Caco-2 (cell line): Measurements from ENCODE around the gene DSN1. TPM values are rescaled to one million over a fixed set of nuclear protein-coding genes. Genes with fewer than 3 reads are reported as not detected.
A peak's percentile ranks its signal among the peaks of the same experiment; 100 is the strongest.

ENCODE experiments used
- BruUV-seq: library from RNA; stranded (reverse); fragments of 400-500 nt; replicated peaks from 2 replicates; lab custom pipeline; 2021; lab: Mats Ljungman, UMichigan
- CTCF ChIA-PET: fragments of 300-600 bp; sonication (Branson Sonifier 250); formaldehyde crosslinking; loops from one replicate; lab custom pipeline; 2022; ENCODE audit warnings: antibody characterized with exemption; lab: Charles Lee
- POLR2A ChIA-PET: fragments of 300-600 bp; sonication (Branson Sonifier 250); formaldehyde crosslinking; loops from one replicate; lab custom pipeline; 2022; ENCODE audit warnings: antibody characterized with exemption; lab: Charles Lee
- DNase-seq, 2 experiments: peaks; one replicate each; pipeline versions ENCODE4 v3.0.0 to v3.0.0-alpha.2; 2020 to 2022
- H3K27me3 ChIP-seq: replicated peaks from 2 replicates; pipeline ENCODE4 v1.6.0; 2011; ENCODE audit warnings: low read length; ENCODE audit not compliant: control insufficient read depth, insufficient read depth
- H3K36me3 ChIP-seq: 2 replicates; pipeline ENCODE4 v1.5.1; 2011; ENCODE audit warnings: low read length; ENCODE audit not compliant: control insufficient read depth, insufficient read depth
- H3K4me1 ChIP-seq: fragments of 250-450 bp; sonication (Bioruptor Pico); 2 replicates; pipeline ENCODE4 v1.5.1; 2020; ENCODE audit warnings: mild to moderate bottlenecking
- H3K4me3 ChIP-seq: 2 replicates; pipeline ENCODE4 v1.5.1; 2011; ENCODE audit warnings: low read depth, mild to moderate bottlenecking, control low read depth, low read length
- H3K9me3 ChIP-seq: fragments of 250-450 bp; sonication (Bioruptor Pico); 2 replicates; pipeline ENCODE4 v1.5.1; 2020; ENCODE audit warnings: mild to moderate bottlenecking, moderate library complexity
- H3K27ac Mint-ChIP-seq: one replicate; pipeline ENCODE4 v1.8.0; 2022; ENCODE audit warnings: mixed read lengths; ENCODE audit not compliant: unreplicated experiment
- H3K27me3 Mint-ChIP-seq: one replicate; pipeline ENCODE4 v1.8.0; 2022; ENCODE audit warnings: mixed read lengths; ENCODE audit not compliant: insufficient read depth, unreplicated experiment
- H3K36me3 Mint-ChIP-seq: one replicate; pipeline ENCODE4 v1.8.0; 2022; ENCODE audit warnings: mild to moderate bottlenecking, mixed read lengths; ENCODE audit not compliant: insufficient read depth, unreplicated experiment
- H3K4me1 Mint-ChIP-seq: one replicate; pipeline ENCODE4 v1.8.0; 2022; ENCODE audit warnings: low read depth, mixed read lengths; ENCODE audit not compliant: unreplicated experiment
- H3K4me3 Mint-ChIP-seq: one replicate; pipeline ENCODE4 v1.8.0; 2022; ENCODE audit warnings: mild to moderate bottlenecking, moderate library complexity, mixed read lengths; ENCODE audit not compliant: unreplicated experiment
- H3K9me3 Mint-ChIP-seq: one replicate; pipeline ENCODE4 v1.8.0; 2022; ENCODE audit warnings: mixed read lengths; ENCODE audit not compliant: unreplicated experiment
- intact Hi-C: fragments of 100-400 bp; cut with micrococcal nuclease; formaldehyde crosslinking; loops from one replicate; pipeline ENCODE4 v1.10.0; 2022; ENCODE audit not compliant: unreplicated experiment
- total RNA-seq: library from RNA; stranded (reverse); gene quantifications from 2 replicates; pipeline ENCODE4 v1.2.3, GENCODE V29; 2022
- TF ChIP-seq, protein P1 (sequence below), 2 experiments: fragments of 200-600 bp in 1 of 2; IDR thresholded peaks; 1 replicate in 1 of 2; 2 replicates in 1 of 2; pipeline versions ENCODE4 v1.5.1 to v1.8.0; 2011 to 2022; ENCODE audit warnings: antibody characterized with exemption in 1 of 2, control low read depth in 1 of 2, inconsistent platforms in 1 of 2, low read depth in 1 of 2, low read length in 1 of 2, mild to moderate bottlenecking in 1 of 2, moderate library complexity in 1 of 2; ENCODE audit not compliant: insufficient read depth in 1 of 2, severe bottlenecking in 1 of 2, unreplicated experiment in 1 of 2

Gene DSN1
- total RNA-seq, 1 experiment from 2014 or later = 59.2 TPM

DNA sequence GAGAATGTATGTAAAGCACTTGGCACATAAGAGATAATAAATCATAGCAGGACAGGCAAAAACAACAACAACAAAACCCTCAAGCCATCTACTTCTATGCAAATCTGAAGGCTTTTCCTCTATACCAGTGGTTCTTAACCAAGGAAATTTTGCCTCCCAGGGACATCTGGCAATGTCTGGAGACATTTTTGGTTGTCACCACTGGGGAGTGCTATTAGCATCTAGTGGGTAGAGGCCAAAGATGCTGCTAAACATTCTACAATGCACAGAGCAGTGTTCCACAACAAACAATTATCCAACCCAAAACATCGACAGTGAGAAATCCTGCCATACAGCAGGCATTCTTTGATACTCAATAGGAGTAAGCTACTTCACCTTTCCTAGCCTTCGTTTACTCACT is 55.9 kb downstream of the DSN1 start:
- TF ChIP-seq, protein P1, sequence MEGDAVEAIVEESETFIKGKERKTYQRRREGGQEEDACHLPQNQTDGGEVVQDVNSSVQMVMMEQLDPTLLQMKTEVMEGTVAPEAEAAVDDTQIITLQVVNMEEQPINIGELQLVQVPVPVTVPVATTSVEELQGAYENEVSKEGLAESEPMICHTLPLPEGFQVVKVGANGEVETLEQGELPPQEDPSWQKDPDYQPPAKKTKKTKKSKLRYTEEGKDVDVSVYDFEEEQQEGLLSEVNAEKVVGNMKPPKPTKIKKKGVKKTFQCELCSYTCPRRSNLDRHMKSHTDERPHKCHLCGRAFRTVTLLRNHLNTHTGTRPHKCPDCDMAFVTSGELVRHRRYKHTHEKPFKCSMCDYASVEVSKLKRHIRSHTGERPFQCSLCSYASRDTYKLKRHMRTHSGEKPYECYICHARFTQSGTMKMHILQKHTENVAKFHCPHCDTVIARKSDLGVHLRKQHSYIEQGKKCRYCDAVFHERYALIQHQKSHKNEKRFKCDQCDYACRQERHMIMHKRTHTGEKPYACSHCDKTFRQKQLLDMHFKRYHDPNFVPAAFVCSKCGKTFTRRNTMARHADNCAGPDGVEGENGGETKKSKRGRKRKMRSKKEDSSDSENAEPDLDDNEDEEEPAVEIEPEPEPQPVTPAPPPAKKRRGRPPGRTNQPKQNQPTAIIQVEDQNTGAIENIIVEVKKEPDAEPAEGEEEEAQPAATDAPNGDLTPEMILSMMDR (IDR thresholded peaks at IDR 0.05; ENCODE audit: insufficient read depth in 1 of 2, low read depth in 1 of 2, low read length in 1 of 2, severe bottlenecking in 1 of 2, unreplicated experiment in 1 of 2) = peak; percentile 22 to 40
- H3K9me3 ChIP-seq = no peaks in the 10 kb centered on the region
- no peaks in the 10 kb centered on the region for H3K36me3 ChIP-seq
- no peaks in the 10 kb centered on the region for H3K4me1 ChIP-seq
- no peak overlapping the region for H3K4me3 Mint-ChIP-seq
- no peaks in the 10 kb centered on the region for H3K36me3 Mint-ChIP-seq
- peak in 1 of 2 experiments; percentile 36 for DNase-seq
- POLR2A ChIA-PET = no interaction called here
- intact Hi-C loops = loop anchor here (1.0 kb wide), 1 partner anchor 37 kb away; no protein-coding TSS in a partner anchor
- H3K27me3 ChIP-seq = no peaks in the 10 kb centered on the region
- BruUV-seq = no TSS peak
- CTCF ChIA-PET = interaction anchor here (1.2 kb wide), 1 partner anchor 27 kb away, joined by 3 read pairs; no protein-coding TSS in a partner anchor
- no peaks in the 10 kb centered on the region for H3K9me3 Mint-ChIP-seq
- H3K27me3 Mint-ChIP-seq = no peaks in the 10 kb centered on the region
- H3K4me1 Mint-ChIP-seq = no peaks in the 10 kb centered on the region
- H3K27ac Mint-ChIP-seq = no peak overlapping the region
- H3K4me3 ChIP-seq = no peak overlapping the region

DNA sequence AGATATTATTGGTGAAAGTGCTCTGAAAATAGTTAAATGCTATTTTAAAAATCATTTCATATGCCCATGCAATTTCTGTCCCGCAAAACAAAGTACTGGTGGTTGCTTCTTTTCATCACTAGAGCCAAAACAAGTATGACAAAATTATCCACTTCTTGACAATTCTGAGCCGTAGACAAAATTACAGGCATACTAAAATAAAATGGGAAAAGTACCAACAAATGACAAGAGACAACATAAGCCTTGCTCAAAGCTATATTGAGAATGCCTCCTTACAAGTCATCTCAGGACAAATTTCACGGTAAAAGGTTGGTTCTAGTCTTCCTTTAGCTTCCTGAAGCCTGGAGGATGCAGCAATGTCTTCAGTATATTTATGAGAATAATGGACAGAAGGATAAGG is 56.5 kb downstream of the DSN1 start:
- CTCF ChIA-PET = interaction anchor here (1.2 kb wide), 1 partner anchor 26 kb away, joined by 3 read pairs; no protein-coding TSS in a partner anchor
- H3K4me1 Mint-ChIP-seq = no peaks in the 10 kb centered on the region

DNA sequence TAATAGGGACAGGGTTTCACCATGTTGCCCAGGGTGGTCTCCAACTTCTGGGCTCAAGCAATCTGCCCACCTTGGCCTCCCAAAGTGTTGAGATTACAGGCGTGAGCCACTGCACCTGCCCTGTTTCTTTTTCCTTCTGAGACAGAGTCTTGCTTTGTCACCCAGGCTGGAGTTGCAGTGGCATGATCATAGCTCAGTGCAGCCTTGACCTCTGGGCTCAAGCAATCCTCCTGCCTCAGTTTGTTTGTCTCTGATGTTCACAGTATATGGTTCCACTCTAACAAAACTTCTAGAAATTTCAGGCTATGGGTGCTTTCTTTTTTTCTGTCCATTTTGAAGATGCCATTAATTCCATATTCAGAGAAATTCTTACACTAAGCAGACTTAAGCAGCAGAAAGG is 60.8 kb downstream of the DSN1 start:
- Histone ChIP-seq H3K27me3 (no peaks in the 10 kb centered on the region), H3K4me1 (no peaks in the 10 kb centered on the region), H3K4me3 (no peak overlapping the region), H3K36me3 (no peaks in the 10 kb centered on the region), H3K9me3 (no peaks in the 10 kb centered on the region)
- TF ChIP-seq, protein P1 (IDR thresholded peaks at IDR 0.05; ENCODE audit: insufficient read depth in 1 of 2, low read depth in 1 of 2, low read length in 1 of 2, severe bottlenecking in 1 of 2, unreplicated experiment in 1 of 2) = no peak
- Mint-ChIP-seq H3K9me3 (no peaks in the 10 kb centered on the region), H3K27me3 (no peaks in the 10 kb centered on the region), H3K4me3 (no peak overlapping the region), H3K36me3 (no peaks in the 10 kb centered on the region), H3K27ac (no peak overlapping the region), H3K4me1 (no peaks in the 10 kb centered on the region)
- intact Hi-C loops = no loop called here
- DNase-seq = no peak
- POLR2A ChIA-PET = no interaction called here
- BruUV-seq = no TSS peak
- CTCF ChIA-PET = interaction anchor here (0.6 kb wide), 1 partner anchor 16 kb away, joined by 3 read pairs; no protein-coding TSS in a partner anchor

More for the DNA sequence above, 56.5 kb downstream of the DSN1 start:
- Mint-ChIP-seq H3K27me3 (no peaks in the 10 kb centered on the region), H3K4me3 (no peak overlapping the region), H3K36me3 (no peaks in the 10 kb centered on the region), H3K27ac (no peak overlapping the region), H3K9me3 (no peaks in the 10 kb centered on the region)
- intact Hi-C loops = loop anchor here (1.0 kb wide), 1 partner anchor 37 kb away; no protein-coding TSS in a partner anchor
- Histone ChIP-seq H3K36me3 (no peaks in the 10 kb centered on the region), H3K9me3 (no peaks in the 10 kb centered on the region), H3K4me1 (no peaks in the 10 kb centered on the region), H3K27me3 (no peaks in the 10 kb centered on the region), H3K4me3 (no peak overlapping the region)
- no TSS peak for BruUV-seq
- POLR2A ChIA-PET = no interaction called here
- no peak for DNase-seq
- TF ChIP-seq, protein P1 (IDR thresholded peaks at IDR 0.05; ENCODE audit: insufficient read depth in 1 of 2, low read depth in 1 of 2, low read length in 1 of 2, severe bottlenecking in 1 of 2, unreplicated experiment in 1 of 2) = no peak
